GM11168 (cell line): ENCODE results near the gene FAM13B.
"Not testable (repeated sequence)": the region's sequence is repeated elsewhere in the genome, so short reads cannot be mapped to it uniquely, and the experiment has no call there.

Experiments used
- in situ Hi-C: fragments of 300-500 bp; cut with MboI; formaldehyde crosslinking; loops from one replicate; pipeline ENCODE4 v1.12.0; 2022; ENCODE audit warnings: low sequenced_read_pairs; ENCODE audit not compliant: unreplicated experiment

The FAM13B gene

GRCh38 chr5:138035605-138036537 is 3.0 kb upstream of the FAM13B start:
- in situ Hi-C loops = loop anchor here (5.0 kb wide), 1 partner anchor 41 kb away; no protein-coding TSS in a partner anchor

- in situ Hi-C loops = no loop called here
Observed at GRCh38 chr5:138033907-138034306, 1.0 kb upstream of the FAM13B start.

- in situ Hi-C loops = no loop called here
Observed at GRCh38 chr5:138033386-138033808, 518 bp upstream of the FAM13B start.

- in situ Hi-C loops = no loop called here
Observed at GRCh38 chr5:138032028-138032571, 779 bp downstream of the FAM13B start.

- in situ Hi-C loops = no loop called here
Observed at GRCh38 chr5:138029944-138030343, 2.9 kb downstream of the FAM13B start.

GRCh38 chr5:138029501-138029900 is 3.4 kb downstream of the FAM13B start:
- in situ Hi-C loops = no loop called here

GRCh38 chr5:138028971-138029365 is 3.9 kb downstream of the FAM13B start:
- in situ Hi-C loops = no loop called here

GRCh38 chr5:138028262-138028970 is 4.5 kb downstream of the FAM13B start:
- in situ Hi-C loops = not testable (repeated sequence)

- in situ Hi-C loops = not testable (repeated sequence)
Observed at GRCh38 chr5:138026793-138027192, 6.1 kb downstream of the FAM13B start.

- in situ Hi-C loops = no loop called here
Observed at GRCh38 chr5:138025285-138025684, 7.6 kb downstream of the FAM13B start.

GRCh38 chr5:138024117-138024516 is 8.8 kb downstream of the FAM13B start:
- in situ Hi-C loops = no loop called here

GRCh38 chr5:138022912-138023311 is 10.0 kb downstream of the FAM13B start:
- in situ Hi-C loops = no loop called here

GRCh38 chr5:138021771-138022170 is 11.1 kb downstream of the FAM13B start:
- in situ Hi-C loops = no loop called here

- in situ Hi-C loops = no loop called here
Observed at GRCh38 chr5:138018849-138019248, 14.0 kb downstream of the FAM13B start.

- in situ Hi-C loops = no loop called here
Observed at GRCh38 chr5:138015916-138016315, 17.0 kb downstream of the FAM13B start.

- in situ Hi-C loops = no loop called here
Observed at GRCh38 chr5:138011991-138012390, 20.9 kb downstream of the FAM13B start.

- in situ Hi-C loops = no loop called here
Observed at GRCh38 chr5:138000102-138000723, 32.7 kb downstream of the FAM13B start.

- in situ Hi-C loops = no loop called here
Observed at GRCh38 chr5:137997726-137998213, 35.1 kb downstream of the FAM13B start.

- in situ Hi-C loops = no loop called here
Observed at GRCh38 chr5:137995749-137996128, 37.1 kb downstream of the FAM13B start.

GRCh38 chr5:137995077-137995748 is 37.7 kb downstream of the FAM13B start:
- in situ Hi-C loops = no loop called here
